HCT116 (cell line): ENCODE data around the gene TOX2. TPM values are rescaled to one million over a fixed set of nuclear protein-coding genes. Genes with fewer than 3 reads are reported as not detected.

Experiments
- ATAC-seq: fragments of 200-7000 bp; cut with Tn5 transposase; 2 replicates; pipeline ENCODE4 v1.9.1; 2020; ENCODE audit warnings: mild to moderate bottlenecking, moderate library complexity
- BruUV-seq: library from RNA; stranded (reverse); fragments of 400-500 nt; replicated peaks from 2 replicates; lab custom pipeline; 2021; lab: Mats Ljungman, UMichigan
- CTCF ChIA-PET: fragments of 300-600 bp; sonication (Branson Sonifier 250); formaldehyde crosslinking; loops from one replicate; lab custom pipeline; 2021; ENCODE audit warnings: antibody characterized with exemption; lab: Charles Lee
- POLR2A ChIA-PET: fragments of 300-600, 350-600 bp; sonication (Branson Sonifier 250); formaldehyde crosslinking; loops from one replicate; lab custom pipeline; 2021; ENCODE audit warnings: antibody characterized with exemption; lab: Charles Lee
- RAD21 ChIA-PET, 2 experiments: fragments of 300-600 bp; sonication (Branson Sonifier 250); formaldehyde crosslinking; loops; one replicate each; lab custom pipeline; 2023; ENCODE audit warnings: low total read pairs in 2 of 2; ENCODE audit not compliant: uncharacterized antibody in 2 of 2, unreplicated experiment in 2 of 2, low non-redundant PET in 1 of 2; lab: Charles Lee
- DNase-seq: peaks from one replicate; pipeline ENCODE4 v3.0.0-alpha.2; 2010; ENCODE audit warnings: low read depth, low spot score
- H2AFZ ChIP-seq: fragments of 200-600 bp; shearing (Covaris generic), sonication (generic); 2 replicates; pipeline ENCODE4 v1.6.1; 2017; ENCODE audit warnings: low read depth, mixed run types, mixed read lengths, antibody characterized with exemption, low read length; ENCODE audit not compliant: poor library complexity, severe bottlenecking
- H3K27ac ChIP-seq: 2 replicates; pipeline ENCODE4 v1.5.1; 2012; ENCODE audit warnings: low read depth, low read length
- H3K27me3 ChIP-seq: fragments of 200-600 bp; sonication (generic); 2 replicates; pipeline ENCODE4 v1.6.1; 2016; ENCODE audit warnings: mixed run types, low read length, mixed read lengths; ENCODE audit not compliant: insufficient read depth
- H3K36me3 ChIP-seq, 2 experiments: fragments of 200-500 bp in 1 of 2; fragments of 200-600 bp in 1 of 2; sonication (Bioruptor generic) in 1 of 2; sonication (generic) in 1 of 2; 2 replicates each; pipeline versions ENCODE4 v1.5.1 to v1.6.1; 2014 to 2016; ENCODE audit warnings: low read length in 2 of 2, inconsistent platforms in 1 of 2, mixed read lengths in 1 of 2, mixed run types in 1 of 2; ENCODE audit not compliant: insufficient read depth in 2 of 2, control insufficient read depth in 1 of 2
- H3K4me1 ChIP-seq, 2 experiments: fragments of 200-600 bp in 1 of 2; sonication (generic) in 1 of 2; 2 replicates each; pipeline versions ENCODE4 v1.5.1 to v1.6.1; 2012 to 2017; ENCODE audit warnings: low read length in 2 of 2, inconsistent platforms in 1 of 2, mild to moderate bottlenecking in 1 of 2, mixed read lengths in 1 of 2, mixed run types in 1 of 2, moderate library complexity in 1 of 2; ENCODE audit not compliant: insufficient read depth in 2 of 2, control insufficient read depth in 1 of 2
- H3K4me2 ChIP-seq: fragments of 200-600 bp; sonication (generic); 2 replicates; pipeline ENCODE4 v1.6.1; 2017; ENCODE audit warnings: mixed run types, low read length, mixed read lengths
- H3K4me3 ChIP-seq, 2 experiments: fragments of 200-600 bp in 1 of 2; sonication (generic) in 1 of 2; replicated peaks in 1 of 2; 2 replicates each; pipeline ENCODE4 v1.5.1; 2011 to 2016; ENCODE audit warnings: low read length in 2 of 2, control low read depth in 1 of 2, low read depth in 1 of 2, mild to moderate bottlenecking in 1 of 2, mixed read lengths in 1 of 2, mixed run types in 1 of 2
- H3K79me2 ChIP-seq: fragments of 200-600 bp; sonication (generic); 2 replicates; pipeline ENCODE4 v1.6.1; 2017; ENCODE audit warnings: mild to moderate bottlenecking, mixed run types, low read length, moderate library complexity, mixed read lengths; ENCODE audit not compliant: insufficient read depth
- H3K9ac ChIP-seq: fragments of 200-600 bp; sonication (generic); 2 replicates; pipeline ENCODE4 v1.6.1; 2016; ENCODE audit warnings: low read length, mixed read lengths
- H3K9me2 ChIP-seq: fragments of 200-600 bp; sonication (generic), shearing (Covaris generic); 2 replicates; pipeline ENCODE4 v1.6.1; 2017; ENCODE audit warnings: mixed run types, mild to moderate bottlenecking, moderate library complexity; ENCODE audit not compliant: insufficient read depth
- H3K9me3 ChIP-seq, 2 experiments: fragments of 200-500 bp in 1 of 2; fragments of 200-600 bp in 1 of 2; sonication (Bioruptor generic) in 1 of 2; sonication (generic) in 1 of 2; 2 replicates each; pipeline ENCODE4 v1.6.1; 2014 to 2017; ENCODE audit warnings: low read length in 2 of 2, mixed read lengths in 2 of 2, inconsistent platforms in 1 of 2, low read depth in 1 of 2, mild to moderate bottlenecking in 1 of 2, mixed run types in 1 of 2, moderate library complexity in 1 of 2; ENCODE audit not compliant: control insufficient read depth in 1 of 2, insufficient read depth in 1 of 2
- H4K20me1 ChIP-seq: fragments of 200-600 bp; sonication (generic), shearing (Covaris generic); 2 replicates; pipeline ENCODE4 v1.6.1; 2017; ENCODE audit warnings: mixed run types, mild to moderate bottlenecking, moderate library complexity; ENCODE audit not compliant: insufficient read depth
- CEBPB ChIP-seq: IDR thresholded peaks from 2 replicates; pipeline ENCODE4 v1.6.1; 2012; ENCODE audit warnings: low read depth
- CTCF ChIP-seq, 3 experiments: fragments of 200-600 bp in 1 of 3; sonication (generic) in 1 of 3; IDR thresholded peaks in 2 of 3; conservative IDR thresholded peaks in 1 of 3; 2 replicates each; pipeline ENCODE4 v1.5.1; 2012 to 2017; ENCODE audit warnings: low read depth in 2 of 3, low read length in 2 of 3, antibody characterized with exemption in 1 of 3, borderline replicate concordance in 1 of 3, control low read depth in 1 of 3, mild to moderate bottlenecking in 1 of 3, mixed read lengths in 1 of 3, mixed run types in 1 of 3, moderate library complexity in 1 of 3; ENCODE audit not compliant: insufficient read depth in 1 of 3
- EGR1 ChIP-seq: IDR thresholded peaks from 2 replicates; pipeline ENCODE4 v1.6.1; 2012; ENCODE audit warnings: low read depth
- ELF1 ChIP-seq: IDR thresholded peaks from 2 replicates; pipeline ENCODE4 v1.6.1; 2012; ENCODE audit warnings: low read depth, borderline replicate concordance
- EZH2 ChIP-seq: fragments of 200-600 bp; sonication (generic); IDR thresholded peaks from 2 replicates; pipeline ENCODE4 v1.6.1; 2017; ENCODE audit warnings: antibody characterized with exemption, mixed run types
- POLR2AphosphoS5 ChIP-seq: IDR thresholded peaks from 2 replicates; pipeline ENCODE4 v1.6.1; 2011; ENCODE audit warnings: mild to moderate bottlenecking, low read depth, low read length, moderate library complexity
- REST ChIP-seq: IDR thresholded peaks from 2 replicates; pipeline ENCODE4 v1.6.1; 2012; ENCODE audit warnings: low read depth
- SP1 ChIP-seq: IDR thresholded peaks from 2 replicates; pipeline ENCODE4 v1.6.1; 2012; ENCODE audit warnings: low read depth
- YY1 ChIP-seq: IDR thresholded peaks from 2 replicates; pipeline ENCODE4 v1.6.1; 2011; ENCODE audit warnings: low read length, low read depth, moderate library complexity, mild to moderate bottlenecking; ENCODE audit not compliant: insufficient replicate concordance; ENCODE audit errors: extremely low read depth
- ZBTB33 ChIP-seq: IDR thresholded peaks from 2 replicates; pipeline ENCODE4 v1.6.1; 2011; ENCODE audit warnings: mild to moderate bottlenecking, low read length, moderate library complexity; ENCODE audit not compliant: insufficient replicate concordance; ENCODE audit errors: extremely low read depth
- intact Hi-C: fragments of 100-400 bp; cut with micrococcal nuclease; formaldehyde crosslinking; loops from 2 replicates; pipeline ENCODE4 v1.10.0; 2022
- total RNA-seq: library from RNA; stranded (reverse); gene quantifications from one replicate; pipeline ENCODE4 v1.2.1, GENCODE V29; 2021; ENCODE audit not compliant: unreplicated experiment

TOX2 gene
- total RNA-seq, 1 experiment from 2014 or later: 39.6 TPM

- Histone ChIP-seq H3K27ac (no peak overlapping the region), H3K4me3 (no peak overlapping the region), H3K27me3 (no peaks in the 10 kb centered on the region), H4K20me1 (no peaks in the 10 kb centered on the region), H3K9me2 (no peaks in the 10 kb centered on the region), H3K4me2 (no peak overlapping the region), H3K36me3 (no peaks in the 10 kb centered on the region), H3K79me2 (no peaks in the 10 kb centered on the region), H3K9ac (no peak overlapping the region), H3K4me1 (peaks cover 6 to 15% of the 10 kb centered on the region in 2 experiments), H2AFZ (no peak overlapping the region), H3K9me3 (no peaks in the 10 kb centered on the region)
- intact Hi-C loops: no loop called here
- no peak for DNase-seq
- ChIA-PET POLR2A (no interaction called here), CTCF (no interaction called here), RAD21 (no interaction called here)
- BruUV-seq: no TSS peak
- no peak for TF ChIP-seq REST
- TF ChIP-seq YY1: no peak
- no peak for TF ChIP-seq ZBTB33
- TF ChIP-seq POLR2AphosphoS5: no peak
- no peak for TF ChIP-seq EGR1
- no peak for TF ChIP-seq ELF1
- TF ChIP-seq CEBPB: no peak
- no peak for TF ChIP-seq SP1
- no peak for TF ChIP-seq CTCF (IDR thresholded peaks at IDR 0.05 in 2 of 3, conservative IDR thresholded peaks at IDR 0.05 in 1 of 3; ENCODE audit: borderline replicate concordance in 1 of 3, insufficient read depth in 1 of 3, low read depth in 2 of 3, low read length in 2 of 3)
- no peak for TF ChIP-seq EZH2
- ATAC-seq: no peak
These were observed 91.9 kb downstream of the TOX2 start for GRCh38 chr20:44006578-44006977.
